NCI-H2171 treated with DMSO at 0.1 percent for 48 hours (cell line): ENCODE data around the gene CCNY.
"Not testable (repeated sequence)": the region's sequence is repeated elsewhere in the genome, so short reads cannot be mapped to it uniquely, and the experiment has no call there.

Source experiments
- DNase-seq: peaks from one replicate; lab custom pipeline; 2025; lab: John Stamatoyannopoulos, UW

CCNY gene

GRCh38 chr10:35518187-35518586 lies 181.9 kb downstream of the CCNY start:
- not testable (repeated sequence) for DNase-seq

- DNase-seq = no peak
Observed at GRCh38 chr10:35520996-35521395, 184.7 kb downstream of the CCNY start.

- DNase-seq = no peak
Observed at GRCh38 chr10:35523670-35524225, 187.4 kb downstream of the CCNY start.

- DNase-seq = no peak
Observed at GRCh38 chr10:35526746-35527145, 190.4 kb downstream of the CCNY start.

GRCh38 chr10:35532141-35532540 lies 195.8 kb downstream of the CCNY start:
- no peak for DNase-seq

- no peak for DNase-seq
Observed at GRCh38 chr10:35533565-35533964, 197.3 kb downstream of the CCNY start.

GRCh38 chr10:35535136-35535535 lies 198.8 kb downstream of the CCNY start:
- no peak for DNase-seq

- no peak for DNase-seq
Observed at GRCh38 chr10:35536789-35537188, 200.5 kb downstream of the CCNY start.

- not testable (repeated sequence) for DNase-seq
Observed at GRCh38 chr10:35537925-35538324, 201.6 kb downstream of the CCNY start.

- DNase-seq = no peak
Observed at GRCh38 chr10:35540296-35541164, 204.2 kb downstream of the CCNY start.

GRCh38 chr10:35541720-35542119 lies 205.4 kb downstream of the CCNY start:
- DNase-seq = no peak

GRCh38 chr10:35542303-35542702 lies 206.0 kb downstream of the CCNY start:
- DNase-seq = no peak

GRCh38 chr10:35545079-35545657 lies 208.9 kb downstream of the CCNY start:
- DNase-seq = no peak

- DNase-seq = no peak
Observed at GRCh38 chr10:35545878-35546590, 209.7 kb downstream of the CCNY start.

GRCh38 chr10:35546824-35547225 lies 210.5 kb downstream of the CCNY start:
- no peak for DNase-seq

GRCh38 chr10:35552650-35553342 lies 216.5 kb downstream of the CCNY start:
- no peak for DNase-seq

- no peak for DNase-seq
Observed at GRCh38 chr10:35554036-35554435, 217.7 kb downstream of the CCNY start.

- no peak for DNase-seq
Observed at GRCh38 chr10:35554461-35555056, 218.2 kb downstream of the CCNY start.

- no peak for DNase-seq
Observed at GRCh38 chr10:35555962-35556930, 219.9 kb downstream of the CCNY start.

GRCh38 chr10:35558276-35558675 lies 222.0 kb downstream of the CCNY start:
- no peak for DNase-seq
